HG03521 (cell line): Measurements from ENCODE around the gene GPC5.
"Not testable (repeated sequence)": the region's sequence is repeated elsewhere in the genome, so short reads cannot be mapped to it uniquely, and the experiment has no call there.

Experiments
- ATAC-seq: cut with Tn5 transposase; IDR thresholded peaks from one replicate; pipeline ENCODE4 v1.9.1; 2021; ENCODE audit warnings: mild to moderate bottlenecking, moderate library complexity; ENCODE audit not compliant: unreplicated experiment

The GPC5 gene

GRCh38 chr13:92681239-92681638, 1282.8 kb downstream of the GPC5 start:
- ATAC-seq: no peak

DNA sequence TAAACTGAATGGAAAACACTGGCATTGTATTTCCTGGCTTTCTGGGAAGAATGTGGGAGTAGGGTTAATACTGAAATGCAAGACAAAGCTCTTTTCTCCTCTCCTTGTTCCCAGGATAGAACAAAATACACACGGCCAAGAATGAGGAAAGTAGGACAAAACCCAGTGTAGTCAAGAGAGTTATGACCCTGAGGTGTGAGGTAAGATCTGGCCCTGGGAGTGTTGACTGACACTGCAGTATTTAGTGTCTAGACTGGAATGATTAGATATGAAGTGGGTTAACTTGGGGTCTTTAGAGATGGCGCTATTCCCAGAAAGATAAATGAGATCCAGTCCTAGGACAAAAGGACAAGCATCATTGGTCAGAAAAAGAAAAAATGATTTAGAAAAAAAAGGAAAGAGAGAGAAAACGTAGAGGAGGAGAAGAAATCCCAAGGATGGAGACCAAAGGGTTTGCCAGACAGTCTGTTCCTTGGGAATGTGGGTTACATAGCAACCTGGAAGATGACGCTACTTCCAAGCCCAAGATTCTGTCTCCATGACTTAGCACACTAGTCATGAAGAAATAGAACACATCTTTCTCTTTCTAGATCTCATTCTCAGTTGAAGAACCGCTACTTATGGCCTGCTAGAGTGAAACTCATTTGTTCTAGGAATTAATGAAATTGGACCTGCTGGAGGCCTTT, 1284.6 kb downstream of the GPC5 start:
- no peak for ATAC-seq

GRCh38 chr13:92694047-92694446, 1295.6 kb downstream of the GPC5 start:
- no peak for ATAC-seq

DNA sequence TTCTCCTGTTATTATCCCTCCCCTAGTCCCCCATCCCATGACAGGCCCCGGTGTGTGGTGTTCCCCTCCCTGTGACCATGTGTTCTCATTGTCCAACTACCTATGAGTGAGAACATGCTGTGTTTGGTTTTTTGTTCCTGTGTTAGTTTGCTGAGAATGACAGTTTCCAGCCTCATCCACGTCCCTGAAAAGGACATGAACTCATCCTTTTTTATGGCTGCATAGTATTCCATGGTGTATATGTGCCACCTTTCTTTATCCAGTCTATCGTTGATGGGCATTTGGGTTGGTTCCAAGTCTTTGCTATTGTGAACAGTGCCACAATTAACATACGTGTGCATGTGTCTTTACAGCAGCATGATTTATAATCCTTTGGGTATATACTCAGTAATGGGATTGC, 1297.4 kb downstream of the GPC5 start:
- not testable (repeated sequence) for ATAC-seq

GRCh38 chr13:92716749-92717148, 1318.3 kb downstream of the GPC5 start:
- no peak for ATAC-seq

- no peak for ATAC-seq
Measured at GRCh38 chr13:92717857-92718256, 1319.4 kb downstream of the GPC5 start.

- ATAC-seq: no peak
Measured at GRCh38 chr13:92719868-92720267, 1321.4 kb downstream of the GPC5 start.

DNA sequence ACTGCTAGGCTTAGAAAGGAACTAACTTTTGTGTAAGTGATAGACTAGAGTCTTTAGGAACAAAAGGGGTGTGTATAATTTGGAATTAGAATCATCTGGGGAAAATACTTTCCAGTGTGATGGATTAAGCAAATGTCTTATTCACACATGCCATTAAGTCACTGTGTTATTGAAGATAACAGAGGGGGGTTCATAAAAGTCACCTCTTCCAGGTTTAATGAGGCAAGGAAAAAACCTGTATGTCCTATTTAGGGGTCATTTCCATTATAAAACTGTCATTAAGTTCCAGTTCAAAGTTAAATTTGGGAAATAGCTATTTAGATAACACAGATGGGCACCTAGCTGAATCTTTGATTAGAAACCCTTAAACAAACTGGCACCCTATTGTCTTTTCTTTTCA, 1323.2 kb downstream of the GPC5 start:
- ATAC-seq: no peak

GRCh38 chr13:92727118-92727517, 1328.7 kb downstream of the GPC5 start:
- ATAC-seq: no peak

GRCh38 chr13:92734068-92734467, 1335.6 kb downstream of the GPC5 start:
- no peak for ATAC-seq

DNA sequence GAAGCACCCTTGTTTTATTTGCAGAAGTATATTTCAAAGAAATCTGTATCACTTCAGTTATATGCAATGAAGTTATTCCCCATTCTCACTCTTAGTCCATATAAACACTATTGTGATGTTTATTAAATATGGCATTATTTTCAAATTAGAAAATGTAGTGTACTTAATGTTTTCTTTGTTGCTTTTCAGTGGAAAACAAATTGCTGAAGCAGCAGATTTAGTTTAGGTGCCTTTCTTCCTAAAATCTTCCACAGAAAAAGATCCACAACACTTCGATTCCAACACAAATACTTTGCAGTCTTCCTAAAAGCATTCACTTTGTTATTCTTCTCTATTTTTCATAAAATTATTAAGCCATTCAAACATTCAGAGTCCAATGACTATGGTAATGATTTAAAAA, 1336.1 kb downstream of the GPC5 start:
- no peak for ATAC-seq

- no peak for ATAC-seq
Measured at GRCh38 chr13:92735909-92736308, 1337.5 kb downstream of the GPC5 start.

DNA sequence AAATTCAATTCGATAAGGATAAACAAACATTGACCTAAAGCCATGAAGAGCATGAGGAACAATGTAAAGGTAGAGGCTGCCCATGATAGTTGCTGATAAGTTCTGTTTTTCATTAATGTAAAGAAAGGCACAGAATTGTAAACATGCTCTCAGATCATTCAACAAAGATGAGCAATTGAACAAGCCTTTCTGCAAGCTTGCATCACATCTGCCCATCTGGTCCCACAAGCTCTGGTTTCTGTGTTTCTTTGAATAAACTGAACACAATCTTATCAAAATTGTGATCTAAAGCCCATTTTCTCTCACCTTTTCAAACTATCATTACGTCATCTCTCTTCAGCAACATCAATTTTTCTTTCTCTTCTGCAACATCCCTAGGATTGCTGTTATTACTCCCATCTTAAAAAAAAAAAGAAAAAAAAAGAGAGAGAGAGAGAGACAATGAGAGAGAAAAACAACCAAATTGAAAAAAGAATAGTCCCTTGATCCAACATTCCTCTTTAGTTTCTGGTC, 1340.9 kb downstream of the GPC5 start:
- no peak for ATAC-seq

- no peak for ATAC-seq
Measured at GRCh38 chr13:92743992-92744391, 1345.6 kb downstream of the GPC5 start.

GRCh38 chr13:92745258-92745657, 1346.8 kb downstream of the GPC5 start:
- ATAC-seq: no peak

DNA sequence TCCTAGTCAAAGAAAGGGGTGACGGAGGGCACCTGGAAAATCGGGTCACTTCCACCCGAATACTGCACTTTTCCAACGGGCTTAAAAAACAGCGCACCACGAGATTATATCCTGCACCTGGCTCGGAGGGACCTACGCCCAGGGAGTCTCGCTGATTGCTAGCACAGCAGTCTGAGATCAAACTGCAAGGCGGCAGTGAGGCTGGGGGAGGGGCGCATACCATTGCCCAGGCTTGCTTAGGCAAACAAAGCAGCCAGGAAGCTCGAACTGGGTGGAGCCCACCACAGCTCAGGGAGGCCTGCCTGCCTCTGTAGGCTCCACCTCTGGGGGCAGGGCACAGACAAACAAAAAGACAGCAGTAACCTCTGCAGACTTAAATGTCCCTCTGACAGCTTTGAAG, 1354.3 kb downstream of the GPC5 start:
- ATAC-seq: not testable (repeated sequence)

DNA sequence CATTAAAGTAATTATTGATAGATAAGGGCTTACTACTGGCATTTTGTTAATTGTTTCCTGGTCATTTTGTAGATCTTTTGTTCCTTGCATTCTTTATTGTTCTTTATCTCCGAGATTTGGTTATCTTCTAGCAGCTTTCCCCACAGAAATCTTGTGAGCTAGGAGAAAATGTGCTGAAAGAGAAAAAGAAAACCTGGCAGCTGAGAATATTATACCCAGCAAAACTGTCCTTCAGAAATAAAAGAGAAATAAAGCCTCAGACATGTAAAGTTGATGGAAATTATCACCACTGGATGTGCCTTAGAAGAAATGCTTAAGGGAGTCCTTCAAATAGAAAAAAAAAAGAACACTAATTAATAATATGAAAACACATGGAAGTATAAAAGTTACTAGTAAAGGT, 1363.3 kb downstream of the GPC5 start:
- ATAC-seq: no peak

- ATAC-seq: no peak
Measured at GRCh38 chr13:92767468-92767867, 1369.0 kb downstream of the GPC5 start.

- no peak for ATAC-seq
Measured at GRCh38 chr13:92768602-92769001, 1370.2 kb downstream of the GPC5 start.

DNA sequence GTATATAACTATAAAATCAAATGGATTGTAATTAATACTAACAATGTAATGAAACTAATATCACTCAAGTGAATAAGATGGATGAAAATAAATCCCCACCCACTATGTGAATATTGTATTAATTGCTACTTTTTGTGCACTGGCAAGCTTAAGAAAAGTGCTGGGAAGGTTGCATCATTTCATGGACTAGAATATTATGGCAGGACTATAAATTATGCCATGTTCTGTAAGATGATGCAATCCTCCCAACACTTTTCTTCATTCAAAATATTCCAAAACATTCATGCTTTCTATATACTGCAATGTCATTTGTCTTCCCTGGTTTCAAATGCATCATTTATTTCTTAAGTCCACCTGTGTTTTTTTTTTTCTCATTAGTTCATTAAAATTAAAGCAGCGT, 1370.6 kb downstream of the GPC5 start:
- no peak for ATAC-seq

DNA sequence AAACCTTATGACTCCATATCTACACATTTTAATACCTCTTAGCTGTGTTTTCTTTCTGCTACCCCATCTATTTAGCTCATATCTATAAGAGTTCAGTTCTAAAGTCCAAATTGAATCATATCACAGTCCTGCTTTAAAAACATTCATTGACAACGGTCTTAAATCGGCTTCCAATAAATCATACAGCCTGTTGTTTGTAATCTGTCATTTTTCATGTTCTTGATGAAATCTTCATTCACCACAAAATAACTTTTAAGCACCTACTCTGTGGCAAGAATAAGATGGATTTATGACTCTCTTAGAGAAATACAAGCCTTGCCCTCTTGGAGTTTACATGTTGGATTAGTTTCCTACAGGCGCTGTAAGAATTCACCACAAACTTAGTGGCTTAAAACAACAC, 1377.2 kb downstream of the GPC5 start:
- ATAC-seq: no peak

GRCh38 chr13:92781965-92782690, 1383.7 kb downstream of the GPC5 start:
- no peak for ATAC-seq
